G401 (cell line): ENCODE data around the gene EHMT1. TPM values are rescaled to one million over a fixed set of nuclear protein-coding genes. Genes with fewer than 3 reads are reported as not detected.
"Not testable (repeated sequence)": the region's sequence is repeated elsewhere in the genome, so short reads cannot be mapped to it uniquely, and the experiment has no call there.

ENCODE experiments used
- DNase-seq: peaks from one replicate; pipeline ENCODE4 v3.0.0-alpha.2; 2015; ENCODE audit warnings: low spot score
- in situ Hi-C: cut with HindIII; loops from 2 replicates; pipeline ENCODE4 v1.10.0; 2016; ENCODE audit warnings: low sequenced_read_pairs, mixed read lengths
- total RNA-seq: library from RNA; depleted of rRNA; stranded (reverse); fragments of >200 nt; shearing (Covaris generic); gene quantifications from 2 replicates; pipeline ENCODE4 v1.2.3, GENCODE V29; 2014

EHMT1 gene
- total RNA-seq, 1 experiment from 2014 or later = 97.4 TPM

DNA sequence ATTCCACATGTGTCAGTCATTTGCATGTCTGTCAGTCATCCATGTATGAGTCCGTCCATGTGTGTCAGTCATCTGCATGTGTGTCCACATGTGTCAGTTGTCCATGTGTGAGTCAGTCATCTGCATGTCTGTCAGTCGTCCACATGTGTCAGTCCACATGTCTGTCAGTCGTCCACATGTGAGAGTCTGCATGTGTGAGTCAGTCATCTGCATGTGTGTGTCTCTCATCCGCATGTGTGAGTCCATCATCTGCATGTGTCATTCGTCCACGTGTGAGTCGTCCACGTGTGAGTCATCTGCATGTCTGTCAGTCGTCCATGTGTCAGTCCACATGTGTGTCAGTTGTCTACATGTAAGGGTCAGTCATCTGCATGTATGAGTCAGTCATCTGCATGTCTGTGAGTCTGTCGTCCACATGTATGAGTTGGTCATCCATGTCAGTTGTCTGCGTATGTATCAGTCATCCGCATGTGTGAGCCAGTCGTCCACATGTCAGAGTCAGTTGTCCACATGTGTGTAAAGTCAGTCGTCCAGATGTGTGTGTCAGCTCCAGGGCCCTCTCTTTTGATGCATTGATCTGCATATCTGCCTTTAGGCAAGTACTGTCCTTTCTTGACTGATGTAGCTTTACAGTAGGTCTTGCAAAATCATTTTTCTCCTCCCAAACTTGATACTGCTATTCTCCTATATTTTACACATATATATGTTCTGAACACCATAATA is 186.3 kb downstream of the EHMT1 start:
- in situ Hi-C loops = no loop called here
- DNase-seq = no peak

DNA sequence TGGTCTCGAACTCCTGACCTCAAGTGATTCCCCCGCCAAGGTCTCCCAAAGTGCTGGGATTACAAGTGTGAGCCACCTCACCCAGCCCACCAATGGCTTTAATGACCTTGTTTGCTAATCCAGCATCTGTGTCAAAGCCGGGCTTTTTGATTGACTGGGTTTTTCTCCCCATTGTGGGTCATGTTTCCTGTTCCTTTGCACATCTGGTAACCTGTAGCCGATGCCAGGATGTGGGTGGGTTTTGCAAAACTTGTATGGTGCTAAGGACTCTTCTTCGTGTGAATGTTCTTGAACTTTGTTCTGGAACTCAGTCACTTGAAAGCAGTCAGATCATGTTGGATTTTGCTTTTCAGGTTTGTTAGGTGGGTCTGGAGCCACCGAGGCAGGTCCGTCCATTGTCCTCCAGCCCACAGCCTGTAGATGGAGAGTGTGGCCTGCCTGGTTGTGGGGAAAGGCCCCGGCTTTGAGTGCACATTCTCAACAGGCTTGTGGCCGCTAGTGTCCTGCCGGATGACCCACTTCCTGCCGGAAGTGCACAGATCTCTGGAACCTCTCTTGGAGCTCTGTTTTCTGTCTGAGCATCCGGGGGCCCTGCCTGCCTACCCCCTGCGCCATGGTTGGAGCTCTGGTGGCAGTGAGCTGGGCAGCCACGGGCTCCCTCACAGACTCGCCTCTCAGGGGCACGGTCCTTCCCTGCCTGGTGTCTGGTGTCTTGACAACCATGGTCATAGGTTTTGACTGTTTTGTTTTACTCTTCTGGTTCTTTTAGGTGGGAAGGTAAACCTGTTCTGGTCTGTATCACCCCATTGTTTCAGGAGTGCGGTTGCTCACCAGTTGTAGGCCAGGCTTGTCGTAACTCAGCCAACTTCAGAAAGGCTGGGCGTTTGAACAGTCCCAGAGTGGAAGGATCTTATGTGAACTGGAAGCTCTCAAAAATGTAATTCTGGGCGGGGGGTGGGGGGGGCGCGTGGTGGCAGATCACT is 189.2 kb downstream of the EHMT1 start:
- no peak for DNase-seq
- in situ Hi-C loops = no loop called here

DNA sequence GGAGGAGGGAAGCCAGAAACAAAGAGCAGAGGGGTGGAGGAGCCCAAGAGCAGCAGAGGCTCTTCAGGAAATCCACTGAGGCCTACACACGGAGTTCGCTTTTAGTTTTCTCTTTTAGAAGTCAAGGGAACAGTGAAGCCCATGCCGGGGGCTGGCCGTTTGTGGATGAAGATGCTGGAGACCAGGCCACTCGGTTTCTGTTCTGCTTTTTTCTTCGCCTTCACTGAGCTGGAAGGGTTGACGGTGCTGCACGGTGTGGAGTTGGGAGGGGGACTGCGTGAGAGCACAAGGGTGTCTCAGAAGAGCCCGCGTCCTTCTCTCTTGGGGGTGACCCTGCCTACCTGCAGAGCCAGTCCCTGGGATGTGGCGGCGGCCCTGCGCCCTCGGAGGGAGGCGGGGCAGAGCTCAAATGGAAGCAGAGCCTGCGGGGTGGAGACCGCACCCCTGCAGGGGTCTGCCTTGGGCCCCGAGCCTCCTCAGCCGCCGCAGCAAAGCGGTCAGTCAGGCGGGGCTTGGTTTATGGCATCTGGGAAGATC is 190.3 kb downstream of the EHMT1 start:
- in situ Hi-C loops = no loop called here
- DNase-seq = no peak

DNA sequence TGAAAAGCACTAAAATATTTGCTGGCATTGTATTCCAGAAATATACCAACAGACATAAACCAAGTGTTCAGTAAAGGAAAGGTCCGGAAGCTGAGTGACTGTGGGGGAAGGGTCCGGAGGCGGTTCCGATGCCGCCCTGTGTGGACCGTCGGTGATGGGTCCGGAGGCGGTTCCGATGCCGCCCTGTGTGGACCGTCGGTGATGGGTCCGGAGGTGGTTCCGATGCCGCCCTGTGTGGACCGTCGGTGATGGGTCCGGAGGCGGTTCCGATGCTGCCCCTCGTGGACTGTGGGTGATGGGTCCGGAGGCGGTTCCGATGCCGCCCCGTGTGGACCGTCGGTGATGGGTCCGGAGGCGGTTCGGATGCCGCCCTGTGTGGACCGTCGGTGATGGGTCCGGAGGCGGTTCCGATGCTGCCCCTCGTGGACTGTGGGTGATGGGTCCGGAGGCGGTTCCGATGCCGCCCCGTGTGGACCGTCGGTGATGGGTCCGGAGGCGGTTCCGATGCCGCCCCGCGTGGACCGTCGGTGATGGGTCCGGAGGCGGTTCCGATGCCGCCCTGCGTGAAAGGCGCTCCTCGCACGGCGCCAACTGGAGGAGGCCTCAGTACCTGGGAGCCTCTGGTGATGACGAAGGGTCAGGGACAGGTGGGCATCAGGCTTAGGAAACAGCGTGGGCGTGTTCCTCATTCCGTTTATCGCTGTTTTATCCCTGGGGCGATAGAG is 191.1 kb downstream of the EHMT1 start:
- in situ Hi-C loops, DNase-seq: not testable (repeated sequence)

DNA sequence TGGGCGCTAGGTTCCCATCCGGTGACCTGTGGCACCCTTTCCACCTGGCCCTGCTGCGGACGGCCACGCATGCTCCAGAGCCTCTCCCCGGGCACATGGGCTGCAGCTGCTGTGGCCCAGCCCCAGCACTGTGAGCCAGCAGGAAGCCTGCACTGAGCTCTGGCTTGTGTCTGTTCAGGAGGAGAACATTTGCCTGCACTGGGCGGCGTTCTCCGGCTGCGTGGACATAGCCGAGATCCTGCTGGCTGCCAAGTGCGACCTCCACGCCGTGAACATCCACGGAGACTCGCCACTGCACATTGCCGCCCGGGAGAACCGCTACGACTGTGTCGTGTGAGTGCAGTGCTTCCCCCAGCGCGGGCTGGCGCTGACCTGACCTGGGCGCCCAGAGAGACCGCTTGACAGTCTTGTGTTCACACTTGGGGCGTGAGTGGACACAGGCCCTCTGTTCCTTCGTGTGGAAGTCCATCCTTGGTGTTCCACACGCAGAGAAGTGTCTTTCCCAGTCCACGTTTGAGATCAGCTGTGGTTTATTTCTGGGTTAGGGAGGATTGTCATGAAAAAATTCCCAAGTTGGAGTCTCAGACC is 192.6 kb downstream of the EHMT1 start:
- DNase-seq = no peak
- in situ Hi-C loops = no loop called here

DNA sequence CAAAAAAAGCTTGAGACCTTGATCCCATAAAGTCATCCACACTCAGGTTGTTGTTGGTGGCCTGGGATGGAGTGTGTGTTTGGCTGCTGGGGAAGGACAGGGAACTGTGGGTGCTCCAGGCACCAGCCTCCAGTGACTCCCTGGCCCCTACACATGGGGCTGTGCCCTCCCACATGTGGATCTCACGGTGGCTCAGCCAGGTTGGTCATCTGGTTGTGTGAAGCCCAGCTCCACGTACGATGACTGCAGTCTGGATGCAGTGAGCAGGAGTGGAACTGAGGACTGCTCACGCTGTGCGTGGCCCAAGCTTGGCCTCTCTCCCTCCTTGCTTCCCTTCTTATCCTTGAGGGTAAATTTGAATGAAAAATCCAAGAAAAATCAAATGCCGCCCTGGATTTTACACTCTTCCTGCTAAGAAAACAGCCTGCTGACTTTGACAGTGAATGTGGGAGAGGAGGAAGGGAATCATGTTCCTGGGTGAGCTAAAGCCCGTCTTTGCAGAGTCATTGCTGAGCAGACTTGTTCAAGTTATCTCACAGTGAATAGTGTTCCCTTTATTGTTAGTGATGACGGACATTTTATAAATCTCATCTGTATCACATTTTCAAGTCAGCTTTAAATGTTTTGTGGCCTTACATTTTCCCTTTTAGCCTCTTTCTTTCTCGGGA is 193.7 kb downstream of the EHMT1 start:
- DNase-seq = no peak
- in situ Hi-C loops = no loop called here

DNA sequence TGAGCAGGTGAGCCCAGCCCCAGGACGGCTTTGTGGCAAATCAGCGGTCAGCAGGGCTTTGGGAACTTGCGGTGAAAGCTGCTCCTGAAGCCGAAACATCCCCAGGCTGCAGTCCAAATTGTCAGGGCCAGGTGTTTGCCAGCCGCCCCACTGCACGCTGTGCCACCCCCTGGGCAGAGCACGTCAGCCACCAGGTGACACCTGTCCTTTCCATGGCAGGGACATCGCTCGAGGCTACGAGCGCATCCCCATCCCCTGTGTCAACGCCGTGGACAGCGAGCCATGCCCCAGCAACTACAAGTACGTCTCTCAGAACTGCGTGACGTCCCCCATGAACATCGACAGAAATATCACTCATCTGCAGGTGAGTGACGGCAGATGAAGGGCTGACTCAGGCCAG is 194.4 kb downstream of the EHMT1 start:
- in situ Hi-C loops = no loop called here
- DNase-seq = no peak

DNA sequence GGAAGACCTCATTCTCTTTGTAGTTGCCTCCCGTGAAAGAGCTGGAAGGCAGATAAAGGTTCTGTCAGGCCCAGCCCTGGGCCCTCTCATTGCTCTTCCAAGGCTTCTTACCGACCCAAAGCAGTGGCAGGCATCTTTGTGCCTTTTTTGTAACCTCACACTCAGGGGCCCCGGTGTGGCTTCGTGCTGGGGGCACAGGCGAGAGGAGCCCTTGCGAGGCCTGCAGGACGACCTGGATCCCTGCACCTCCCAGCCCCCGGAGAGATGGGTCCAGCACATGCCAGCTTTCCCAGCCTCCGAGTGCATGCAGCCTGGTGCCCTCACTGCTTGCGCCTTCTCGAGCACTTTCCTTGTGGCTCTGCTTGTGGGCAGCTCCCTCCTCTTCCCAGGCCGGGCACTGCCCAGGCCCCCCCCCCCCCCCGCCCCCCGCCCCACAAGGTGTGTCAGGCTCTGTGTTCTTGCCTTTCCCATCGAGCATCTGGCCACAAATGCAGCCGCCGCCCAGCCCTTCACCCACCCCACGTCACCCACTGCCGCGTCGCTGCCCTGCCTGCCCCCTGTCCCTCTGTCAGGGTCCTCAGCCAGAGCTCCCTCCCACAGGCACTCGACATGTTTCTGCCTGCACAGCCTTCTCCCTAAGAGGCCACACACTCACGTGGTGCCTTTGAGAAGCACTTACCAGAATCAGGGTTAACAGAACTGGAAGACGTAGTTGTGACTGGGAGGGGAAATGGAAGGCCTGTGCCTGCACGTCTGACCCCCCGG is 195.0 kb downstream of the EHMT1 start:
- in situ Hi-C loops = no loop called here
- no peak for DNase-seq

DNA sequence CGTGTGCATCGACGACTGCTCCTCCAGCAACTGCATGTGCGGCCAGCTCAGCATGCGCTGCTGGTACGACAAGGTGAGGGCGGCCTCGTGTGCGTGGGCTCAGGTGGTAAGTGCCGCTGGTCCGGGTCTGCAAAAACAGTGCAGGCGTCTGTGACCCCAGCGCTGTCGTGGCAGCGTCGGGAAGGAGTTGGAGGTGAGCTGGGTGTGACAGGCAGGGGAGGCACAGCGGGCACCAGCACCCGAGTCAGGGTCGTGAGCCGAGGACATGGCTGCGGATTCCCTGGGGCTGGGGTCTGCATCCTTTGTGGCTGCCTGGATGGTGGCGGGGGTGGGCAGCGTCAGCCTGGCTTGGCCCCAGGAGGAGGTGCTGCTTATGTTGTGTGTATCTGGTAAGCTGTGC is 195.6 kb downstream of the EHMT1 start:
- in situ Hi-C loops = no loop called here

DNA sequence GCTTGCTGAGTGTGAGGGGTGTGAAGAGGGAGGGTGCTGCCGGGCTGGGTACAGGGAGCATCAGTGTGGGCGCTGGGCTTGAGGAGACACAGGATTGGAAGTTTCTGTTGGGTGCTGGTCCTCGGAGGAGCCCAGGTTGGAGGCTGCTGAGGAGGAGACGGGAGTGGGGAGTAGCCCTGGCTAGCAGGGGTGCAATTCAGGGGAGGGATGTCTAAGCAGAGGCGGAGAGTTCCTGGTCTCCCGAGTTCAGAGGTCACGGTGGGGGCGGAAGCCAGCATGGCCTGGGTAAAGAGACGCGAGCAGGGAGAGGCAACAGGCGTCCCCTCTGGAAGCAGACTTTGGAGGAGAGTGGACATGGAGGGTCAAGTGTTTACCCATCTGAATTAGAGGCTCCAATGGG is 196.0 kb downstream of the EHMT1 start:
- in situ Hi-C loops = no loop called here
- DNase-seq = no peak

More for the DNA sequence above, 195.6 kb downstream of the EHMT1 start:
- no peak for DNase-seq

DNA sequence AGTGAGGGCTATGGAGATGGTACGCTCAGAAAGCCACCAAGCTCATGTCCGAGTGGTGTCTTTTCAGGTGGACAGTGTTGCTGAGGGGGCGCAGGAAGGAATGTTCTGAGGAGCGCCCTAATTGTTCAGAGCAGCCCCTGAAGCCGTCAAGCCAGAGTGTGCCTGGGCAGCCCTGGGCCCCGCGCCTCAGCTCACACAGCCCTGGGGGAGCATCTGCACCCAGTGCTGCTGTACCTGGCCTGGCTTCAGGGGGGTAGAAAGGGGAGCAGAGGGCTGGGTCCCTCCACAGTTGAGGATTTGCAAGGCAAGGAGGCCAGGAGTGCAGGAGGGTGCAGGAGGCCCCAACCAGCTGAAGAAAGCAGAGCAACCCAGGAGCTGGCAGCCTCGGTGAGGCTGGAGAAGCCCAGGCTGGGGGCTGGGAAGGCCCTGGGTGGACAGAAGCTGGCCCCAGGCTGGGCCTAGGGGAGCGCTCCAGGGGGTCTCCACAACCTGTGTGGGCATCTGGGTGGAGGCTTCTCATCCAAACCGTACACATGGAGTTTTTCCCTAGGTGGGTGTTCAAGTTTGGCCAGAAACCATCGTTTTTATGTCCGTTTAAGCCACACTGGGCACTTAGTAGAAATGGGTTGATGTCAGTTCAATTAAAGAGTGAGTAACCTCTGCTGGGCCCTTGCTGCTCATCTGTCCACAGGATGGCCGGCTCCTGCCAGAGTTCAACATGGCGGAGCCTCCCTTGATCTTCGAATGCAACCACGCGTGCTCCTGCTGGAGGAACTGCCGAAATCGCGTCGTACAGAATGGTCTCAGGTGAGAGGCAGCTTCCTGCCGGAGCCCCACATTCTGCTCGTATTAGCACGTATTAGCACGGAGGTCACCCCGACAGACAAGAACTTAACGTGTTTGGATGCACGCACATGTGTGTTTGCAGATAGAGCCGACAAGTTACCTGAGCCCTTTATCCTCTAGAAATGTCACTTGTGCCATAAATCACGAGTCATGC is 196.8 kb downstream of the EHMT1 start:
- in situ Hi-C loops = no loop called here
- no peak for DNase-seq

DNA sequence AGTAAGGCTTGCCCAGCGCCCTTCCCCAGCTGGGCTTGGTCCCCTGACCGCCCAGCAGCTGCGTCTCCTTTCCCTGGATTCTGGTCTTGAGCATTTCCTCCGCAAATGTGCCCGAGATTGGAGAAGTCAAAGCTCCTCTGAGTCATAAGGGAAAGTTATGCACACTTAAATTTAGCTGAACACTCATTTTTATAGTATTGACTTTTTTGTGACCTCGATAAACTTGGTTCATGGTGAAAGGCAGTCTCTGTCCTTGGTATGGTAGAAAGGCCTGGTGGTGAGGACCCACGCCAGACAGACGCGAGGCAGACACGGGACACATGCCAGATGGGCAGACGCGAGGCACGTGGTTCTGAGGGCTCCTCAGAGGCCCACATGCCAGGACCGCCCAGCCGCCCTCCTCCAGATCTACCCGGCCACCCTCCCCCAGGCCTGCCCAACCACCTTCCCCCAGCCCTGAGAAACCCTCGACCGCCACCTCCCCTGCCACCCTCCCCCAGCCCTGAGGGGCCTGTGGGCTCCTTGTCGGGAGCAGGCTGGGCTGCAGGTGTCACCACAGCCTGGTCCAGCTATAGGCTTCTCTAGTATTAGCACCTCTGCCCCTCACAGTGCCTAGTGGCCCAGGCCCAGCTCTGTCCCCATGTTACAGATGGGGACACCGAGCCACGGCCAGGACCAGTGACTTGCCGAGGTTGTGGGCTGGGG is 197.9 kb downstream of the EHMT1 start:
- DNase-seq = no peak
- in situ Hi-C loops = no loop called here

DNA sequence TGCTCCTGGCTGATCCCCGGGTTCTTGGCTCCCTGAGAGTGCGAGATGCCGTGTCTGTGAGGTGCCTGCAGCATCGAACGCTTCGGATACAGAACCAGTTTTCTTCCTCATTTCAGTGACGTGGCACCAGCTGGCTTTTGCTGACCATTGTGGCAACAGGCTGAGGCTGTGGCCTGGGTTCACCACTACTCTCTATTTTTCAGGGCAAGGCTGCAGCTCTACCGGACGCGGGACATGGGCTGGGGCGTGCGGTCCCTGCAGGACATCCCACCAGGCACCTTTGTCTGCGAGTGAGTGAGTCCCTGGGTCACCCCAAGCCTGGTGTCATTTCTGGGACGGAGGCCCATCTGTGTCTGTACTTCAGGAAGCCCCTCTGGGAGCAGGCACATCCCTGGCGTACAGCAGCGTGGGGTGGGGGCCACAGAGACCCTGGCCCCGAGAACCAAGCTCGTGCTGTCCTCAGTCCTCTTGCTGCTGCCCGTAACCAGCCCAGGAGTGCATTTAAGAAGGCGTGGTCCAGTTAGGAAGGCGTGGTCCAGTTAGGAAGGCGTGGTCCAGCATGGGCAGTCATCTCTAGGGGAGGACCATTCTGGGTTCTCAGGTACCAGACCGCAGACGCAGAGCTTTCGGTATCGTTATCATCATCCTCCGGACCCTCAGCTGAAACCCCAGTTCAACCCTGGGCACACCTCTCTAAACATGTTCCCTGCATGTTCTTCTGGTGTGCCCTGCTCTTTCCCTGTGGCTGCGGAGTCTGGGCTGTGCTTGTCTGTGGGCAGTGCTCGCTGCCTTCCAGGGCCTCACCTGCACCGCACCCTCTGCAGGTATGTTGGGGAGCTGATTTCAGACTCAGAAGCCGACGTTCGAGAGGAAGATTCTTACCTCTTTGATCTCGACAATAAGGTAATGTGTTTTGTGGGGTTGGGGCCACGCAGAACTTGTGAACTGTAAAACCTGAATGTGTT is 198.7 kb downstream of the EHMT1 start:
- in situ Hi-C loops = no loop called here
- DNase-seq = no peak

DNA sequence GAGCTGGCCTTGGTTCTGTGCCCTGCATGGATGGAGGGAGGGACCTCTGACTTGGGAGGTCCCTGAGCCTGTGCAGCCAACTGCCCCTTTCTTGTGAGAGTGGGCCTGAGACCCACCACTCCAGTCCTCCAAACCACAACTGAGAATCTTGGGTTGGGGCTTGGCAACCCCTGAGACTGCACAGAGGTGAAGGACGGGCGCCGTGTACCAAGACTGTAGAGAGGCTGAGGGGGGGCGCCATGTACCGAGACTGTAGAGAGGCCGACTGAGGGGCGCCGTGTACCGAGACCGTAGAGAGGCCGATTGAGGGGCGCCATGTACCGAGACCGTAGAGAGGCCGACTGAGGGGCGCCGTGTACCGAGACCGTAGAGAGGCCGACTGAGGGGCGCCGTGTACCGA is 199.5 kb downstream of the EHMT1 start:
- DNase-seq = no peak
- in situ Hi-C loops = no loop called here

DNA sequence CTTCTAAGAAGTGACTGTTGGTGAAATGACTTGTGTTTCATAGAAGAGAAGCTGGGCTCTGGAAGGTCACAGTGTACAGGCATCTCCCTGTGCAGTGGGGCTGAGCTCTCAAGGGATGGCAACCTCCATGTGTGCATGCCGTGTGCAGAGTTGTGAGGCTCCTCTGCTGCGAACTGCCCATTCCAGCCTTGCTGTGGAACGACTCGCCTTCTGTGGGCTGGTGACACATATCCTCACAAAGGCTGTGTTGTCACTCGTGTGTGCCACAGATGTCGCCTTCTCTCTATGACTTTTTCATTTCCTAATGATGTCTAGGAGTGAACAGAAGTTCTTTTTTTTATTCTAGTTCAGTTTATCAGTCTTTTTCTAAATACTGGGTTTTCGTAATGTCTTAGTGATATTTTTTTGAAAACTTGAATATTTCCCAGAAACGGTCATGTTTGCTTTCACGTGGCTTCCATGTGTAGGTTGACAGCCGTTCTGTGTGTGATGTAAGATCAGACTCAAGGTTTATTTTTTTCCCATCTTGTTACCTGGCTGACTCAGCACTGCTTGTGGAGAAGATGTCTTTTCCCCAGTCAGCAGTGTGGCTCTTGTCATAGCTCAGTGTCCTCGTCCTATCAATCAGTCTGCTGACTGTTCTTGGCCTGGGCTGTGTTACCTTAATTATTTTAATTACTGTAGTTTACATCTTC is 201.5 kb downstream of the EHMT1 start:
- in situ Hi-C loops = no loop called here
- DNase-seq = no peak
